Neural progenitor cell (in vitro differentiated cells): ENCODE measurements around the gene FYCO1.

ENCODE experiments used
- CTCF ChIP-seq: fragments of 200-600 bp; sonication (generic); IDR thresholded peaks from 2 replicates; pipeline ENCODE4 v1.5.1; 2017; ENCODE audit warnings: antibody characterized with exemption, mild to moderate bottlenecking
- EZH2phosphoT487 ChIP-seq: fragments of 200-600 bp; sonication (generic); IDR thresholded peaks from 2 replicates; pipeline ENCODE4 v1.6.1; 2017; ENCODE audit warnings: antibody characterized with exemption

DNA sequence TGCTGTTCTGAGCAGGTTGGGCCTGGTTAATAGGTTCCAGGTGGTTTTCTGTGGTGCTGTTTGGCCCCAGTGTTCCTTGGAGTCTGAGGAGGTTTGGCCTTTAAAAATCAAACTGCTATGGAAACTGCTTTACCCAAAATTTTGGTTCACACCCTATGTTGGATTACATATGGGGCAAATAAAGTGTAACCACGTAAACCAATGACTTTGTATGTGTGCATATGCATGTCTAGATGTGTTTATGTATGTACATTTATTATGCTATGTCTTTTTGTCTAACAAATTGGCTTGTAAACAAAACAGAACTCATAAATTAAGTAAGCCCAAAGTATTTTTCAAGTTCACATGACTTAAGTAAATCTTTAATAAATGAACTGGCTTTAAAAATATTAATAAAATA is 40.6 kb upstream of the FYCO1 start:
- TF ChIP-seq CTCF, result no peak
- TF ChIP-seq EZH2phosphoT487, result no peak
